SK-N-MC (cell line): Measurements from ENCODE around the gene LUZP1.

Experiments used
- EZH2 ChIP-seq: fragments of 200-600 bp; sonication (generic); IDR thresholded peaks from one replicate; pipeline ENCODE4 v1.6.1; 2017; ENCODE audit warnings: antibody characterized with exemption
- FOXP2 ChIP-seq: optimal IDR thresholded peaks from 2 replicates; pipeline ENCODE3; 2011; ENCODE audit warnings: mild to moderate bottlenecking, moderate library complexity; ENCODE audit not compliant: insufficient read depth; ENCODE audit errors: extremely low read length, control extremely low read depth
- POLR2AphosphoS5 ChIP-seq: IDR thresholded peaks from 2 replicates; pipeline ENCODE4 v1.6.1; 2012; ENCODE audit warnings: mild to moderate bottlenecking, low read depth, low read length, borderline replicate concordance

DNA sequence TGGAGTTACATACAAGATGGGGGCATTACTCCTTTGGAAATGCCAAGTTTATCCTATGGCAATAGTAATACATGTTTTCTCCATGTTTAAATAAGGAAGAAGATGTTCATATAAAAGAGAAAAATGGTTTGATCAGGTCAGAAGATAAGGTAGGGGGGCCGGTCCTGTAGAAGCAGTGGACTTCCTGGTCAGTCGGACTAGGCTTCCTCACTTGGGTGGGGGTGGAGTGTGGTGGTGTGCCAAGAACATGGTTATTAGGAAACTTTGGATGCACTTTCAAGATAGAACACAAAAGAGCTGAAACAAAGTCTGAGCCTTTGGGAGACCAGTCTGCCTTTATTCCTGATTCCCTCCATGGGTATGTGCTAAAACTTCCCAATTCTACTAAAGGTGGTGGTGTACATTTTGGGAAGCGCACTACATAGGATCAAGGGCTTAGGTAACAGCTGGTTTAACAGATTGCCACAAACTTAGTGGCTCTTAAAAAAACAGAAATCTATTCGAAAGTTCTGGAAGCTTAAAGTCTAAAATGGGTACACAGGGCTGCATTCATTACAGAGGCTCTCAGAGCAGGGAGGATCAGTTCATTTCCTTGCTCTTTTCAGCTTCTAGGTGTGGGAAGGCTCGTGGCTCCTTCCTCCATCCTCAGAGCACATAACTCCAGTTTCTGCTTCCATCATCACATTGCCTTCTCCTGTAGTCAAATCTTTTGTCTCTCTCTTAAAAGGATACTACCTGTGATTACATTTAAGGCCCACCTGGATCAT, 84.8 kb downstream of the LUZP1 start:
- no peak for TF ChIP-seq EZH2
- TF ChIP-seq POLR2AphosphoS5 = no peak
- TF ChIP-seq FOXP2 = no peak
